Transverse colon (tissue), 4 donors: ENCODE results near the gene KDM3A. TPM values are rescaled to one million over a fixed set of nuclear protein-coding genes. Genes with fewer than 3 reads are reported as not detected.

Experiments used
- DNase-seq: peaks from one replicate; pipeline ENCODE4 v3.0.0-alpha.2; 2019
- H3K27ac ChIP-seq, 4 donors: fragments of 200-600 bp; sonication (generic); 2 replicates each; pipeline ENCODE4 v1.5.1; 2016 to 2018; ENCODE audit warnings: inconsistent platforms in 4 of 4
- H3K27me3 ChIP-seq: fragments of 200-600 bp; sonication (generic); 2 replicates; pipeline ENCODE4 v1.5.1; 2017; ENCODE audit warnings: inconsistent platforms
- H3K36me3 ChIP-seq, 4 donors: fragments of 200-600 bp; sonication (generic); 2 replicates each; pipeline ENCODE4 v1.5.1; 2017 to 2019; ENCODE audit warnings: inconsistent platforms in 4 of 4
- H3K4me1 ChIP-seq, 4 donors: fragments of 200-600 bp; sonication (generic); 2 replicates each; pipeline ENCODE4 v1.5.1; 2017 to 2020; ENCODE audit warnings: inconsistent platforms in 4 of 4
- H3K4me3 ChIP-seq, 4 donors: fragments of 200-600 bp; sonication (generic); 1 replicate in 1 of 4; 2 replicates in 3 of 4; pipeline versions ENCODE4 v1.5.1 to v1.6.1; 2017 to 2019; ENCODE audit warnings: inconsistent platforms in 4 of 4
- H3K9me3 ChIP-seq, 2 donors: fragments of 200-600 bp; sonication (generic); 2 replicates each; pipeline ENCODE4 v1.5.1; 2017 to 2019; ENCODE audit warnings: inconsistent platforms in 2 of 2
- CTCF ChIP-seq, 5 experiments: fragments of 200-600 bp in 3 of 5; fragments of 450-650 bp in 2 of 5; sonication (generic) in 3 of 5; IDR thresholded peaks; 1 replicate in 2 of 5; 2 replicates in 3 of 5; pipeline ENCODE4 v1.5.1; 2016 to 2017; ENCODE audit warnings: antibody characterized with exemption in 5 of 5, inconsistent platforms in 3 of 5, mild to moderate bottlenecking in 2 of 5, moderate library complexity in 1 of 5
- EP300 ChIP-seq: sonication (generic); formaldehyde crosslinking; IDR thresholded peaks from one replicate; pipeline ENCODE4 v1.6.1; 2017; ENCODE audit warnings: antibody characterized with exemption, low read depth
- POLR2A ChIP-seq: fragments of 450-650 bp; IDR thresholded peaks from one replicate; pipeline ENCODE4 v1.6.1; 2016; ENCODE audit warnings: antibody characterized with exemption, mild to moderate bottlenecking, moderate library complexity
- POLR2AphosphoS5 ChIP-seq, 3 donors: sonication (generic); formaldehyde crosslinking; IDR thresholded peaks; one replicate each; pipeline ENCODE4 v1.6.1; 2016; ENCODE audit warnings: antibody characterized with exemption in 3 of 3
- WGBS, 2 donors: methylation state at CpG; one replicate each; pipeline ENCODE4 v1.1.5; 2018; ENCODE audit warnings: low coverage in 1 of 2; 5-methylcytosine and 5-hydroxymethylcytosine counted together
- in situ Hi-C, 4 donors: fragments of 200-750 bp; cut with MboI; loops; one replicate each; pipeline versions ENCODE4 v1.15.0 to v1.15.1; 2017; ENCODE audit warnings: low sequenced_read_pairs in 3 of 4, low pct_ligation_motif_present in 1 of 4, low pct_unique_long_range_greater_than_20kb in 1 of 4
- intact Hi-C: fragments of 100-400 bp; cut with DNase I; formaldehyde crosslinking; loops from one replicate; pipeline ENCODE4 v1.15.1; 2023; ENCODE audit warnings: low total_unique reads
- total RNA-seq, 4 donors: library from RNA; depleted of rRNA; stranded (reverse); fragments of >200 nt; gene quantifications; one replicate each; pipeline ENCODE4 v1.1.0, GENCODE V29; 2016

The KDM3A gene
- total RNA-seq, 4 donors from 2014 or later, result 40.4 to 173 (median 55.0) TPM

- Histone ChIP-seq H3K27ac (no peak overlapping the region), H3K4me3 (no peak overlapping the region), H3K27me3 (no peaks in the 10 kb centered on the region), H3K4me1 (no peaks in the 10 kb centered on the region), H3K36me3 (peaks cover 0 to 42% (median 5%) of the 10 kb centered on the region in 4 donors), H3K9me3 (no peaks in the 10 kb centered on the region)
- intact Hi-C loops (no loop called here), in situ Hi-C loops (no loop called here)
- DNase-seq, result no peak
- TF ChIP-seq POLR2AphosphoS5 (IDR thresholded peaks at IDR 0.05), result no peak
- no peak for TF ChIP-seq EP300
- no peak for TF ChIP-seq POLR2A
- no peak for TF ChIP-seq CTCF (IDR thresholded peaks at IDR 0.05)
- 96 to 100% methylated on average over 3 to 4 of the region's 4 CpGs for WGBS, 2 donors
Measured at GRCh38 chr2:86510436-86510933, 69.3 kb downstream of the KDM3A start.

- Histone ChIP-seq H3K4me1 (no peaks in the 10 kb centered on the region), H3K9me3 (no peaks in the 10 kb centered on the region), H3K36me3 (peaks cover 0 to 30% (median 3%) of the 10 kb centered on the region in 4 donors), H3K4me3 (no peak overlapping the region), H3K27ac (no peak overlapping the region), H3K27me3 (no peaks in the 10 kb centered on the region)
- intact Hi-C loops (no loop called here), in situ Hi-C loops (no loop called here)
- WGBS, 2 donors, result 98% methylated on average over 4 of the region's 4 CpGs; no CpG with 5 or more reads in 1 of the 2 donors
- DNase-seq, result no peak
- TF ChIP-seq EP300, result no peak
- no peak for TF ChIP-seq POLR2A
- TF ChIP-seq POLR2AphosphoS5 (IDR thresholded peaks at IDR 0.05), result no peak
- TF ChIP-seq CTCF (IDR thresholded peaks at IDR 0.05), result no peak
Measured at GRCh38 chr2:86512034-86512433, 70.9 kb downstream of the KDM3A start.

- H3K27ac ChIP-seq, result no peak overlapping the region
- TF ChIP-seq POLR2AphosphoS5 (IDR thresholded peaks at IDR 0.05) (no peak), EP300 (no peak)
- no peak overlapping the region for H3K4me3 ChIP-seq
- DNase-seq, result no peak
- intact Hi-C loops (no loop called here), in situ Hi-C loops (no loop called here)
- WGBS, 2 donors, result 80 to 100% methylated on average over 1 to 2 of the region's 2 CpGs
- H3K27me3 ChIP-seq, result no peaks in the 10 kb centered on the region
- no peaks in the 10 kb centered on the region for H3K9me3 ChIP-seq
- no peaks in the 10 kb centered on the region for H3K4me1 ChIP-seq
- H3K36me3 ChIP-seq, result peaks cover 0 to 22% (median 3%) of the 10 kb centered on the region in 4 donors
Measured at GRCh38 chr2:86512892-86513291, 71.7 kb downstream of the KDM3A start.

- DNase-seq, result no peak
- Histone ChIP-seq H3K4me1 (peaks cover 0 to 10% (median 0%) of the 10 kb centered on the region in 4 donors), H3K4me3 (no peak overlapping the region), H3K27ac (no peak overlapping the region), H3K36me3 (peaks cover 0 to 14% (median 1%) of the 10 kb centered on the region in 4 donors), H3K27me3 (no peaks in the 10 kb centered on the region), H3K9me3 (no peaks in the 10 kb centered on the region)
- WGBS, 2 donors, result 92 to 98% methylated on average over 3 to 5 of the region's 5 CpGs
- no peak for TF ChIP-seq CTCF (IDR thresholded peaks at IDR 0.05)
- TF ChIP-seq EP300, result no peak
- no peak for TF ChIP-seq POLR2A
- TF ChIP-seq POLR2AphosphoS5 (IDR thresholded peaks at IDR 0.05), result no peak
- intact Hi-C loops, result no loop called here
- in situ Hi-C loops, result no loop called here
Measured at GRCh38 chr2:86513948-86514660, 72.9 kb downstream of the KDM3A start.
